LoVo (cell line): Measurements from ENCODE around the gene FER.
"Not testable (repeated sequence)": the region's sequence is repeated elsewhere in the genome, so short reads cannot be mapped to it uniquely, and the experiment has no call there.

Source experiments
- DNase-seq: peaks from one replicate; pipeline ENCODE4 v3.0.0-alpha.2; 2016; ENCODE audit warnings: low spot score

Gene FER

GRCh38 chr5:108881133-108881532 lies 133.4 kb downstream of the FER start:
- DNase-seq = no peak

- DNase-seq = no peak
Measured at GRCh38 chr5:108884736-108885135, 137.0 kb downstream of the FER start.

- no peak for DNase-seq
Measured at GRCh38 chr5:108898257-108898656, 150.6 kb downstream of the FER start.

DNA sequence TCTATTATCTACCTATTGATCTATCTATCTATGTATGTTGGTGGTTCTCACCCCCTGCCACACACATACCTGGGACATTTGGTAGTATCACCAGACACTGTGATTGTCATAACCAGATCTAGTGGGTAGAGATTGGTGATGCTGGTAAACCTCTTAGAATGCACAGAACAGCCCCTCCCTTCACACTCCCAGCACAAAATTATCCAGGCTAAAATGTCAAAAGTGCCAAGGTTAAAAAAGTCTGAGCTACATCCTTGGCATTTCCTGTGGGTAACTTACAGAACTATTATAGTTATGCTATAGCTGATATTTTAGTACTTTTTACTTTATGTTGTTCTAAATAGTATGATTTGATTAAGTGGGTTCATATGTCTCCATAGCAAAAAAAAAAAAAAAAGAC lies 151.0 kb downstream of the FER start:
- DNase-seq = no peak

- not testable (repeated sequence) for DNase-seq
Measured at GRCh38 chr5:108899244-108899643, 151.5 kb downstream of the FER start.

DNA sequence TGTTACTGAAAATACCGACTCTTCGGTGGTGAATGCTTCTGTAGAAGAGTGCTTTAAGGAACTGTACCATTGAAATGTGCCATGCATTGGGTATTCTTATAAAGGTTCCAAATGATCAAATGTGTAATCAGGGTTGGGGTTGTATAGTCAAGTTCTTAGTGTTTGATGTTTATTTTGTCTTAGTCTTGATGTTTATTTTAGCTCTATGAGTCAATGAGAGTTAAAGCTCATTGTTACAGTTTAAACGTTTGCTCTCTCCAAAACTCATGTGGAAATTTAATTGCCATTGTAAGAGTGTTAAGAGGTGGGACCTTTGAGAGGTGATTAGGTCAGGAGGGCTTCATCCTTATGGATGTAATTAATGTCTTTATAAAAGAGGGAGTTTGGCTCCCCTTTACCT lies 153.0 kb downstream of the FER start:
- no peak for DNase-seq

DNA sequence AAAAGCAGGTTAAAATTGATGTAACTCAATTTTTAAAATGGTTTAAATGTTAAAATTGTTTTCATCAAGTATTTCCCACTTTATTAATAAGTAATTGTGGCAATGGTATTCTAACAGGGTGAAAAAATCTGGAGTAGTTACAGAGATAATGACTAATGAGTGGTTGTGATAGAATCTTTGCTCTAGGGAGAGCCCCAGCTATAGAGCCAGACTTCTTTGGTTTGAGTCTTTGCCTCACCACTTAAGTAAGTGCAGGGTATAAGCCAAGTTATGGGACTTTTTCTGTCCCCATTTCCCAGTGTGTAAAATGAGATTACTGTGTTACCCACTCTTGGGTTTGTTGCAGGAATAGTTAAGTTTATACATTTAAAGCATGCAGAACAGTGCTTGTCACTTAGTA lies 158.1 kb downstream of the FER start:
- no peak for DNase-seq

DNA sequence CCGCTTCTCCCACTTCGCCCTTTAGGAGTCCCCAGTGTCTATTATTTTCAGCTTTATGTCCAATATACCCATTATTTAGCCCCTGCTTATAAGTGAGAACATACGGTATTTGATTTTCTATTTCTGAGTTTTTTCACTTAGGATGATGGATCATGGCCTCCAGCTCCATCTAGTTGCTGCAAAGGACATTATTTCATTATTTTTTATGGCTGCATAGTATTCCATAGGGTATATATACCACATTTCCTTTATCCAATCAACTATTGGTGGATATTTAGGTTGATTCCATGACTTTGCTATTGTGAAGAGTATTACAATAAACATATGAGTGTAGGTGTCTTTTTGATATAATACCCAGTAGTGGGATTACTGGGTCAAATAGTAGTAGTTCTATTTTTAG lies 162.9 kb downstream of the FER start:
- no peak for DNase-seq

DNA sequence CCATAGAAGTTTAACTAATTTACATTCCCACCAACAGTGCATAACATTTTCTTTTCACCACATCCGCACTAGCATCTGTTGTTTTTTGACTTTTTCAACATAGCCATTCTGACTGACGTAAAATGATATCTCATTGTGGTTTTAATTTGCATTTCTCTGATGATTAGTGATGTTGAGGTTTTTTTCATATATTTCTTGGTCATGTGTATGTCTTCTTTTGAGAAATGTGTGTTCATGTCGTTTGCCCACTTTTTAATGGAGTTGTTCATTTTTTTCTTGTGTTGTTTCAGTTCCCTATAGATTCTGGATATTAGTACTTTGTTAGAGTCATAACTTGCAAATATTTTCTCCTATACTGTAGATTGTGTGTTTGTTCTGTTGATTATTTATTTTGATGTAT lies 163.4 kb downstream of the FER start:
- no peak for DNase-seq

DNA sequence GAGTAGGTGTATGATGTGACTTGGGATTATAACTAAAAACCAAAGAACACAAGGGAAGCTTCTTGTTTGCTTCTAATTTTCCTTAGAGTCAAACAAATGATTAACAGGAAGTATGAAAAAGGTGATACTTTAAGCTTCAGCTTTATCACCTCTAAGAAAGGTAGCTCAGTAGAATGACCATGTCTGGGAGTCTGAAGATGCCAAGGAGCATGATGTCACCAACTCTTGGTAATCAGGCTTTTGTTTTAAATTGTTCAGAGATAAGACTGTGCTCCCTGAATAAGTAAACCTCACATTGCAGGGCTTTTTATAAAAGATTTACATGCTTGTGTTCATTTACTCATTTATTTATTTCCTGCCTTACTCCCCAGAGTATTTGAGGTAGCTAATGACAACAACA lies 169.9 kb downstream of the FER start:
- no peak for DNase-seq

DNA sequence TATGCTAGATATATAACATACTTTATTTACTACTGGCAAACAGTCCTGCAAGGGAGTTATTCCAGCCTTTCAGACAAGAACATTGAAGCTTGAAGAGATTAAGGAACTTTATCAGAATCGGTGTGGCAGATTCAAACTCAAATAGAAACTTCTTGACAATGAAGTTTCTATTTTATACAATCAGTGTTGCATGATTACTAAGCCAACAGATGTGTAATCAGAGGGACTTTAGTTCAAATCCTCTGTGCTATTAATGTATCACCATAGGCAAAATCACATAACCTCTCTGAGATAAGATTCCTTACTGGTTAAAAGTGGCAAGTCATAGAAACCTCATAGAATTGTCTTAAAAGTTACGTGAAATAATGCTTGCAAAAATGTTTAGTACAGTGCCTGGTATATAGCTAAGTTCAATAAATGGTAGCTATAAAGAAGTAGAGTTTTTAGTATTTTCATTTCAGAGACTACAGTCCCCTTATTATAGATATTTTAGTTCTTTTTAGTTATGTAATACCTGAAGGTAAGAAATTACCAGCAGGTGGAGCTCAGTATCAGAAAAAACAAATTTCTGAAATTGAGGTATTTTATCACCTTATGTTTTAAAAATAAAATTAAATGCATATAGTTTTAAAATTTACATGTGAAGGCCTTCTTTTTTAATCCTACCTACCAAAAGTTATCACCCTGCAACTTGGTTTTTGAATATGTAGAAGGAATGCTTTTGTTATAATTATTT lies 172.1 kb downstream of the FER start:
- DNase-seq = no peak

DNA sequence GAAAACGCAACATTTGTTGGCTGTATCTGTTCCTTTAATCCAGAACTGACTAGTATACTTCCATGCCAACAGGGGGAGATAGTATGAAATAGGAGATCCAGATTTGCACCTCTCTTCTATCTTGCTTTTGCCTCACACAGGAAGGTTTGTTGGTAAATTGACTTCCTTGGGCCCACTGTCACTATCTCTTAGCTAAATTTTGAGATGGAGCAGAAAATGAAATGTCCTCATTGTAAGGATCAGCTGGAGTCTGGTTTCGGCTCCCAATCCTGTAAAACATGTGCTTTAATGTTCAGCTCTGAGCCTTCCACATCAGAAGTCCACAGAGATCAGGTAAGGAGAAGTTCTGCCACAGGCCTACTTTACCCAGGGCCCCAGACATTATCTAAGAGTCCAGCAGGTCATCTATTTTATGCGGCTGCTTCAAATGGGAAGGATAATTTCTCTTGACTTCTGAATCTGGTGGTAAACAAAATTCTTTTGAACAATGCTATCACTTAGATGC lies 176.8 kb downstream of the FER start:
- DNase-seq = peak; percentile 51

DNA sequence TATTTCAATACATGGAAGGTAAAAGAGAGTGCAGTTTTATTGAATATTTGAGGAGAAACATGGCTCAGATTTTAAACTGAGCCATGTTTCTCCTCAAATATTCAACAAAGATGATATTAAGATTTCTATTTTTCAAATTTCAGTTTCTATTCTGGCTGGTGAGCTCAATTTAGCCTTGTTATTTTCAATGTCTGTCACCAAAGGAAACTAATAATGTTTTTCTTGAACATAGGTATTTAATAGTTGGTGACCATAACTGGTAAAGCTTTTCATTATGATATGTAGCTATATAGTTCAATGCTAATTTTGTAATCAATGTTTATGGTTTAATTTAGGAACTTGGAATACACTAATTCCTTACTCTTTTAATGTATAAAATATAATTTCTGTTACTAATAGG lies 177.4 kb downstream of the FER start:
- no peak for DNase-seq

DNA sequence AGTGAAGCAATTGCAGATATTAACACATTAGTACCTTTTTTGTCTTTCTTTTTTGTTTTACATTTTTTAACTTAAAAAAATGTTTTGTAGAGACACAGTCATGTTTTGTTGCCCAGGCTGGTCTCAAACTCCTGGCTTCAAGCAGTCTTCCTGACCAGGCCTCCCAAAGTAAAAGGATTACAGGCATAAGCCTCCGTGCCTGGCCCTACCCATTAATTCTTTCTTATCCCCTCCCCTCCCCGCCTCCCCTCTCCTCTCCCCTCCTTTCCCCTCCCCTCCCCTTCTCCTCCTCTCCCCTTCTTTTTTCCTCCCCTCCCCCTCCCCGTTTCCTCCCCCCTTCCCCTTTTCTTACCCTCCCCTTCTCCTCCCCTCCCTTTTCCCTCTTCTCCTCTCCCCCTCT lies 182.4 kb downstream of the FER start:
- DNase-seq = no peak

GRCh38 chr5:108935611-108936010 lies 187.9 kb downstream of the FER start:
- no peak for DNase-seq

- no peak for DNase-seq
Measured at GRCh38 chr5:108937221-108937620, 189.5 kb downstream of the FER start.

GRCh38 chr5:108940506-108940905 lies 192.8 kb downstream of the FER start:
- no peak for DNase-seq

- no peak for DNase-seq
Measured at GRCh38 chr5:108941746-108942145, 194.0 kb downstream of the FER start.

GRCh38 chr5:108942701-108943100 lies 195.0 kb downstream of the FER start:
- no peak for DNase-seq

DNA sequence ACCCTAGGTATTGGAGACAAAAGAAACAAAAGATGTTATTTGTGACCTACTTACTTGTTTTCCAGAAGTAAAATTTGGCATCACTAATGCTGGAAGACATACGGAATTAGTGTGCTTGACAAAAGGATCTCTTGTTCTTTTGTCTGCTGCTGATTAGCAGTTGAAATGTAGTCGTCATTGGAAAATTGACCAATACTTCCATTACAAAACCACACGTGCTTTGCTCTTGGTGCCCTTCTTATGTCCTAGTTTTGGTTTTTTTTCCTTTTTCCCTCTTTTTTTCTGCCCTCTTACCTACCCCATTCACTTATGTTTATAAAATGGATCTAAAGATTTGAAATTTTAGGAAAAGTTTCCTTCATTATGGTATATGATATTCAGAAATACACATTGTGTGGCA lies 197.4 kb downstream of the FER start:
- DNase-seq = no peak

DNA sequence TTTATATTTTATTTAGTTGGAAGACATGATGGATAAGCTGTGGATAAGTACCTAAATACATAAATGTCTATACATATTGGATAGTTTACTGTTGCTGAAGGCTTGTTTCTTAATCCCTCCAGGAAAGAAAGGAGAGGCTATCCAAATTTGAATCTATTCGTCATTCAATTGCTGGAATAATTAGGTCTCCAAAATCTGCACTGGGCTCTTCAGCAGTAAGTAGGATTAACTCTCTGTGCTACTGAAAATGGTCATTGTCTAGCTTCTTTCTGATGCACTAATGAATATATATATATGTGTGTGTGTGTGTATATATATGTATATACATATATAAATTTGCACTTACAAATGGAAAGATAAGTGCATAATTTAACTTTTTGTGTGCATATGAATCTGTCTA lies 198.3 kb downstream of the FER start:
- DNase-seq = no peak

DNA sequence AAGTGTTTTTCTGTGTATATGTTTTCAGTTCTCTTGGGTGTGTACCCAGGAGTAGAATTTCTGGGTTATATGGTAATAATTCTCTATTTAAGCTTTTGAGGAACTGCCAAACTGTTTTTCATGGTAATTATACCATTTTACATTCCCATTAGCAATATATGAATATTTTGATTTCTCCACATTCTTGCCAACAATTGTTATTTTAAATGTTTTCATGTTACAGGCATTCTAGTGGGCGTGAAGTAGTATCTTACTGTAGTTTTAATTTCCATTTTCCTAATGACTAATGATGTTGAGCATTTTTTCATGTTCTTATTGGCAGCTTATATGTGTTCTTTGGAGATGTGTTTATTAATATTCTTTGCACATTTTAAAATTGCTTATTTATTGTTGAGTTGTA lies 199.5 kb downstream of the FER start:
- DNase-seq = no peak

GRCh38 chr5:108950276-108950675 lies 202.6 kb downstream of the FER start:
- no peak for DNase-seq

GRCh38 chr5:108953940-108954339 lies 206.2 kb downstream of the FER start:
- no peak for DNase-seq
